Measurements from ENCODE around the gene MAN1C1. TPM values are rescaled to one million over a fixed set of nuclear protein-coding genes. Genes with fewer than 3 reads are reported as not detected.

Gene MAN1C1
- total RNA-seq, 1 experiment from 2014 or later = 9.3 TPM

DNA sequence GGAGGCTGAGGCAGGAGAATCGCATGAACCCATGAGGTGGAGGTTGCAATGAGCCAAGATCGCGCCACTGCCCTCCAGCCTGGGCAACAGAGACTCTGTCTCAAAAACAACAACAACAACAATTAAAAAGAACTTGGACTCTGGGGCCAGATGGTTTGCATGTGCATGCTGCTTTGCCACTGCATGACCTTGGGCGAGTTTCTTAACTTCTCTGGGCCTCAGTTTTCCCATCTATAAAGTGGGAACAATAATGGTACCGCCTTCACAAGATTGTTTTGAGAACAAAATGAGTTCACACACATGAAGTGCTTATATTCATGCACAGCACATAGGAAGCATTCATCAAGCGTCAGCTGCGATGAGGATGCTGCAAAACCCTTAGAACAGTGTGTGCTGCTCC lies 74.6 kb downstream of the MAN1C1 start:
- H3K14ac ChIP-seq (ENCODE audit: insufficient read depth, low read length) = no peak overlapping the region
- H2AK5ac ChIP-seq (ENCODE audit: insufficient read length, low read length) = no peak overlapping the region
- H3T11ph ChIP-seq (ENCODE audit: low read length) = no peak overlapping the region
- H4K8ac ChIP-seq (replicated peaks; ENCODE audit: insufficient read length, low read depth, low read length) = no peak overlapping the region
- no peaks in the 10 kb centered on the region for H4K20me1 ChIP-seq (ENCODE audit: control insufficient read depth, insufficient read depth, insufficient read length)
- Mint-ChIP-seq H3K4me1 (peaks cover 14 to 17% of the 10 kb centered on the region in 2 experiments), H3K36me3 (ENCODE audit: insufficient read depth in 1 of 3, low read depth in 3 of 3) (no peaks in the 10 kb centered on the region), H3K9me3 (no peaks in the 10 kb centered on the region), H3K27me3 (ENCODE audit: low read depth) (no peaks in the 10 kb centered on the region), H3K4me3 (no peak overlapping the region), H3K27ac (no peak overlapping the region)
- no peaks in the 10 kb centered on the region; the same call in 1 of the 2 replicates for H3K79me2 ChIP-seq (ENCODE audit: insufficient read depth, low read length)
- no peak overlapping the region for H3K27ac ChIP-seq (ENCODE audit: insufficient read length, low read depth, low read length)
- no peak overlapping the region for H4K5ac ChIP-seq (ENCODE audit: insufficient read length, low read depth, low read length)
- TF ChIP-seq, protein P1, sequence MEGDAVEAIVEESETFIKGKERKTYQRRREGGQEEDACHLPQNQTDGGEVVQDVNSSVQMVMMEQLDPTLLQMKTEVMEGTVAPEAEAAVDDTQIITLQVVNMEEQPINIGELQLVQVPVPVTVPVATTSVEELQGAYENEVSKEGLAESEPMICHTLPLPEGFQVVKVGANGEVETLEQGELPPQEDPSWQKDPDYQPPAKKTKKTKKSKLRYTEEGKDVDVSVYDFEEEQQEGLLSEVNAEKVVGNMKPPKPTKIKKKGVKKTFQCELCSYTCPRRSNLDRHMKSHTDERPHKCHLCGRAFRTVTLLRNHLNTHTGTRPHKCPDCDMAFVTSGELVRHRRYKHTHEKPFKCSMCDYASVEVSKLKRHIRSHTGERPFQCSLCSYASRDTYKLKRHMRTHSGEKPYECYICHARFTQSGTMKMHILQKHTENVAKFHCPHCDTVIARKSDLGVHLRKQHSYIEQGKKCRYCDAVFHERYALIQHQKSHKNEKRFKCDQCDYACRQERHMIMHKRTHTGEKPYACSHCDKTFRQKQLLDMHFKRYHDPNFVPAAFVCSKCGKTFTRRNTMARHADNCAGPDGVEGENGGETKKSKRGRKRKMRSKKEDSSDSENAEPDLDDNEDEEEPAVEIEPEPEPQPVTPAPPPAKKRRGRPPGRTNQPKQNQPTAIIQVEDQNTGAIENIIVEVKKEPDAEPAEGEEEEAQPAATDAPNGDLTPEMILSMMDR (conservative IDR thresholded peaks at IDR 0.05) = no peak
- H2BK120ac ChIP-seq (ENCODE audit: low read depth, low read length, poor library complexity, severe bottlenecking) = no peak overlapping the region
- H3K18ac ChIP-seq (ENCODE audit: insufficient read length, low read depth, low read length) = no peak overlapping the region
- H3K79me1 ChIP-seq (ENCODE audit: insufficient read depth, low read depth, low read length, poor library complexity, severe bottlenecking) = no peaks in the 10 kb centered on the region
- H3K4me1 ChIP-seq (ENCODE audit: insufficient read depth, low read length) = peaks cover 3% of the 10 kb centered on the region; the same call in 1 of the 2 replicates
- H4K91ac ChIP-seq (ENCODE audit: insufficient read length, low read depth, low read length) = no peak overlapping the region
- no peak overlapping the region for H2BK12ac ChIP-seq (ENCODE audit: insufficient read length, low read depth, low read length)
- no peak overlapping the region for H2BK15ac ChIP-seq (ENCODE audit: low read depth, low read length)
- WGBS (ENCODE audit: extremely low coverage, insufficient read length, low lambda C conversion rate) = no CpG with 5 or more reads among the region's 7 CpGs
- no peak overlapping the region for H3K4me2 ChIP-seq (ENCODE audit: insufficient read depth, insufficient read length, low read length)
- H3K9ac ChIP-seq (ENCODE audit: extremely low read depth, insufficient read length, low read length) = no peak overlapping the region
- H2AFZ ChIP-seq (ENCODE audit: low read length) = no peak overlapping the region
- H2BK5ac ChIP-seq (ENCODE audit: insufficient read length, low read length) = no peak overlapping the region
- no peak overlapping the region for H3K4ac ChIP-seq (ENCODE audit: low read depth, low read length)
- H2BK20ac ChIP-seq (ENCODE audit: low read depth, low read length, poor library complexity, severe bottlenecking) = no peak overlapping the region
- no peaks in the 10 kb centered on the region for H3K23me2 ChIP-seq (ENCODE audit: insufficient read length, low read depth, low read length, poor library complexity, severe bottlenecking)
- no peak for DNase-seq
- no peaks in the 10 kb centered on the region for H3K9me3 ChIP-seq (ENCODE audit: control insufficient read depth, low read depth, low read length)
- no peaks in the 10 kb centered on the region for H3K27me3 ChIP-seq (ENCODE audit: insufficient read depth, low read length)
- no peak overlapping the region for H3K23ac ChIP-seq (ENCODE audit: insufficient read length, low read depth, low read length)
- H3K56ac ChIP-seq (ENCODE audit: insufficient read length, low read depth, low read length) = no peak overlapping the region
